Panc1 (cell line): Measurements from ENCODE around the gene RNF220. TPM values are rescaled to one million over a fixed set of nuclear protein-coding genes. Genes with fewer than 3 reads are reported as not detected.

ENCODE experiments used
- ATAC-seq: fragments of 200-7000 bp; cut with Tn5 transposase; 2 replicates; pipeline ENCODE4 v1.9.1; 2020; ENCODE audit warnings: mild to moderate bottlenecking, moderate library complexity
- BruUV-seq: library from RNA; stranded (reverse); fragments of 400-500 nt; replicated peaks from 2 replicates; lab custom pipeline; 2021; lab: Mats Ljungman, UMichigan
- CTCF ChIA-PET: fragments of 300-600 bp; sonication (Branson Sonifier 250); formaldehyde crosslinking; loops from one replicate; lab custom pipeline; 2022; ENCODE audit warnings: antibody characterized with exemption; lab: Charles Lee
- POLR2A ChIA-PET: fragments of 300-600 bp; sonication (Branson Sonifier 250); formaldehyde crosslinking; loops from one replicate; lab custom pipeline; 2022; ENCODE audit warnings: antibody characterized with exemption; lab: Charles Lee
- DNase-seq: peaks from one replicate; pipeline ENCODE4 v3.0.0-alpha.2; 2010; ENCODE audit warnings: low read depth, low spot score
- H3K27ac ChIP-seq: 2 replicates; pipeline ENCODE4 v1.5.1; 2011; ENCODE audit warnings: mild to moderate bottlenecking, low read length, inconsistent platforms
- H3K27me3 ChIP-seq: fragments of 200-500 bp; sonication (Bioruptor generic); 2 replicates; pipeline ENCODE4 v1.6.0; 2014; ENCODE audit warnings: low read length, inconsistent platforms; ENCODE audit not compliant: control insufficient read depth, insufficient read depth
- H3K36me3 ChIP-seq: fragments of 200-500 bp; sonication (Bioruptor generic); 2 replicates; pipeline ENCODE4 v1.5.1; 2014; ENCODE audit warnings: inconsistent platforms, mild to moderate bottlenecking, low read length, moderate library complexity; ENCODE audit not compliant: control insufficient read depth, insufficient read depth
- H3K4me1 ChIP-seq: 2 replicates; pipeline ENCODE4 v1.5.1; 2011; ENCODE audit warnings: inconsistent platforms, mild to moderate bottlenecking, low read length, moderate library complexity; ENCODE audit not compliant: control insufficient read depth, insufficient read depth
- H3K4me3 ChIP-seq, 2 experiments: 2 replicates each; pipeline ENCODE4 v1.5.1; 2011 to 2012; ENCODE audit warnings: low read depth in 2 of 2, low read length in 2 of 2, mild to moderate bottlenecking in 2 of 2, inconsistent platforms in 1 of 2, moderate library complexity in 1 of 2
- H3K9me3 ChIP-seq: fragments of 200-500 bp; sonication (Bioruptor generic); 2 replicates; pipeline ENCODE4 v1.5.1; 2014; ENCODE audit warnings: low read depth, mild to moderate bottlenecking, inconsistent platforms, low read length, moderate library complexity; ENCODE audit not compliant: control insufficient read depth, insufficient read depth
- CTCF ChIP-seq: fragments of 450-650 bp; IDR thresholded peaks from 2 replicates; pipeline ENCODE4 v1.5.1; 2017; ENCODE audit warnings: mild to moderate bottlenecking
- POLR2AphosphoS5 ChIP-seq: IDR thresholded peaks from 2 replicates; pipeline ENCODE4 v1.6.1; 2012; ENCODE audit warnings: mild to moderate bottlenecking, low read depth, low read length, moderate library complexity
- REST ChIP-seq, 2 experiments: IDR thresholded peaks; 2 replicates each; pipeline ENCODE4 v1.6.1; 2011 to 2012; ENCODE audit warnings: low read depth in 2 of 2, control low read depth in 1 of 2, low read length in 1 of 2, mild to moderate bottlenecking in 1 of 2, moderate library complexity in 1 of 2; ENCODE audit not compliant: insufficient read depth in 1 of 2
- SIN3A ChIP-seq: IDR thresholded peaks from 2 replicates; pipeline ENCODE4 v1.6.1; 2012; ENCODE audit warnings: low read depth, mild to moderate bottlenecking, low read length, moderate library complexity, borderline replicate concordance; ENCODE audit not compliant: insufficient read depth
- TCF7L2 ChIP-seq: IDR thresholded peaks from 2 replicates; pipeline ENCODE4 v1.6.1; 2011; ENCODE audit warnings: mild to moderate bottlenecking, low read depth, low read length, inconsistent platforms
- in situ Hi-C: cut with HindIII; loops from 2 replicates; pipeline ENCODE4 v1.10.0; 2016; ENCODE audit warnings: low sequenced_read_pairs, low pct_unique_long_range_greater_than_20kb
- intact Hi-C: fragments of 100-400 bp; cut with micrococcal nuclease; formaldehyde crosslinking; loops from one replicate; pipeline ENCODE4 v1.10.0; 2022; ENCODE audit not compliant: unreplicated experiment
- total RNA-seq: library from RNA; stranded (reverse); gene quantifications from one replicate; pipeline ENCODE4 v1.2.1, GENCODE V29; 2021; ENCODE audit not compliant: unreplicated experiment

RNF220 gene
- total RNA-seq, 1 experiment from 2014 or later = 64.9 TPM

GRCh38 chr1:44594871-44595735 is 190.0 kb downstream of the RNF220 start:
- no TSS peak for BruUV-seq
- no peak for DNase-seq
- H3K9me3 ChIP-seq = no peaks in the 10 kb centered on the region
- in situ Hi-C loops = no loop called here
- H3K4me1 ChIP-seq = no peaks in the 10 kb centered on the region
- no peak overlapping the region for H3K4me3 ChIP-seq
- POLR2A ChIA-PET = interaction anchor here (0.6 kb wide), 1 partner anchor 563 kb away, joined by 5 read pairs; no protein-coding TSS in a partner anchor
- TF ChIP-seq REST (IDR thresholded peaks at IDR 0.05; ENCODE audit: insufficient read depth in 1 of 2, low read depth in 2 of 2, low read length in 1 of 2) = no peak
- peak; percentile 97 for TF ChIP-seq CTCF
- no peaks in the 10 kb centered on the region for H3K36me3 ChIP-seq
- intact Hi-C loops = loop anchor here (2.0 to 5.0 kb wide), 2 partner anchors 216 to 378 kb away; no protein-coding TSS in a partner anchor
- CTCF ChIA-PET = interaction anchor here (0.5 to 2.0 kb wide), 9 partner anchors 23 to 547 kb away, joined by 3 to 11 read pairs (median 4); no protein-coding TSS in a partner anchor
- peak; percentile 98 for ATAC-seq
- H3K27ac ChIP-seq = no peak overlapping the region
- H3K27me3 ChIP-seq = no peaks in the 10 kb centered on the region

- in situ Hi-C loops = no loop called here
- Histone ChIP-seq H3K27me3 (no peaks in the 10 kb centered on the region), H3K36me3 (no peaks in the 10 kb centered on the region), H3K27ac (no peak overlapping the region), H3K4me1 (no peaks in the 10 kb centered on the region), H3K4me3 (no peak overlapping the region), H3K9me3 (no peaks in the 10 kb centered on the region)
- no peak for ATAC-seq
- no TSS peak for BruUV-seq
- ChIA-PET CTCF (interaction anchor here (0.5 to 0.7 kb wide), 3 partner anchors 57 to 219 kb away, joined by 3 to 6 read pairs (median 4); no protein-coding TSS in a partner anchor), POLR2A (no interaction called here)
- intact Hi-C loops = loop anchor here (5.0 kb wide), 1 partner anchor 379 kb away; no protein-coding TSS in a partner anchor
- TF ChIP-seq TCF7L2 = no peak
- TF ChIP-seq SIN3A = no peak
- no peak for TF ChIP-seq POLR2AphosphoS5
- TF ChIP-seq CTCF = no peak
- no peak for DNase-seq
Measured at GRCh38 chr1:44596511-44596910, 191.5 kb downstream of the RNF220 start.
